SK-N-MC (cell line): Measurements from ENCODE around the gene FXYD3.

Experiments
- EZH2 ChIP-seq: fragments of 200-600 bp; sonication (generic); IDR thresholded peaks from one replicate; pipeline ENCODE4 v1.6.1; 2017; ENCODE audit warnings: antibody characterized with exemption
- POLR2AphosphoS5 ChIP-seq: IDR thresholded peaks from 2 replicates; pipeline ENCODE4 v1.6.1; 2012; ENCODE audit warnings: mild to moderate bottlenecking, low read depth, low read length, borderline replicate concordance

DNA sequence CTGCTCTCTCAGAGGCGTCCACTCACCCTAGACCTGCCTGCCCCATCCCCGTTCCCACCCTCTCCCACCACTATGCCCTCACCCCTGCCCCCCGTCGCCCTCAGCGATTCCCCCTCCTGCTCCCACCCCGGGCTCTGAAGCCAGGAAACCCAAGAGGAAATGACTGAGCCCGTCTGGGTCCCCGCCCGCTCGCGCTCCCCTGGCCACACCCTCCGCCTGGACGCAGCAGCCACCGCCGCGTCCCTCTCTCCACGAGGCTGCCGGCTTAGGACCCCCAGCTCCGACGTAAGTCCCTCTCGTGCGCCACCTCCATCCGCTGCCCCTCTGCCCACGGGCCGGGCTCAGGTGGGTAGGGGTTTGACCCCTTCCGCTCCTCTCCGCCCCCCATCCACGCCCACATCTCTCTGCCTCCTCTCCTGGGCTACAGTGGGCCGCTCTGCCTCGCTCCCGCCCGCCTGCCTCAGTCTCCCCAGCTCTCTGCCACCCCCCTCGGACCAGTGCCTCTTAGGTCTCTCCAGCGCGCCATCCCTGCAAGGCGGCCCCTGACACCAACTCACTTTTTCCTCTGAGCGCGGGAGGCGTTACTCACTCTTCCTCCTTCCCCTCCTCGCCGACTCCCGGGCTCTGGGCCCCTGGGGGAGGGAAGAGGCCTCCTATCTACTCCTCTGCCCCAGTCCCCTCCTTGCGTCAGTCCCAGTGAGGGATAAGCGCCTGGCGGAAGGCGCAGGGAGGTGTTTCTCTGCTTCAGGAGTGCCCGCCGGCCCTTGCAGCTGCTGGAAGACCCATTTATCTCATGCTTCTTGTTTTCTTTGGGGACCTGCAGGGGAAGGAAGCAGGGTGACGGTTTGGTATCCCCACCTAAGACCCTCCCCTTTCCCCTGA, 39.1 kb downstream of the FXYD3 start, which contains the start of gene FXYD5:
- TF ChIP-seq POLR2AphosphoS5 (no peak), EZH2 (peak; percentile 30)
